GM21515 (cell line): Measurements from ENCODE around the gene TEDDM1.
A peak's percentile ranks its signal among the peaks of the same experiment; 100 is the strongest.

Experiments
- ATAC-seq: cut with Tn5 transposase; IDR thresholded peaks from one replicate; pipeline ENCODE4 v1.9.1; 2021; ENCODE audit not compliant: unreplicated experiment

The TEDDM1 gene

GRCh38 chr1:182407724-182408123, 7.3 kb upstream of the TEDDM1 start:
- no peak for ATAC-seq

- ATAC-seq = no peak
Observed at GRCh38 chr1:182406012-182406411, 5.5 kb upstream of the TEDDM1 start.

- ATAC-seq = no peak
Observed at GRCh38 chr1:182405578-182405977, 5.1 kb upstream of the TEDDM1 start.

- ATAC-seq = no peak
Observed at GRCh38 chr1:182404781-182405180, 4.3 kb upstream of the TEDDM1 start.

GRCh38 chr1:182397653-182398393, 2.6 kb downstream of the TEDDM1 start:
- ATAC-seq = no peak

- no peak for ATAC-seq
Observed at GRCh38 chr1:182395906-182396305, 4.6 kb downstream of the TEDDM1 start.

- ATAC-seq = no peak
Observed at GRCh38 chr1:182394055-182394775, 6.3 kb downstream of the TEDDM1 start.

GRCh38 chr1:182392050-182393028, 8.1 kb downstream of the TEDDM1 start:
- peak; percentile 20 for ATAC-seq

- peak; percentile 72 for ATAC-seq
Observed at GRCh38 chr1:182391362-182392049, 9.0 kb downstream of the TEDDM1 start, which contains the start of gene GLUL. TSS of gene GLUL (minus strand) at chr1:182391790. CDS start at chr1:182388737, 3,053 bp downstream.

- peak; percentile 0 for ATAC-seq
Observed at GRCh38 chr1:182391028-182391361, 9.5 kb downstream of the TEDDM1 start.

GRCh38 chr1:182389619-182390047, 10.8 kb downstream of the TEDDM1 start:
- no peak for ATAC-seq

- no peak for ATAC-seq
Observed at GRCh38 chr1:182388392-182389134, 11.9 kb downstream of the TEDDM1 start.

- ATAC-seq = no peak
Observed at GRCh38 chr1:182387566-182387965, 12.9 kb downstream of the TEDDM1 start.

- ATAC-seq = no peak
Observed at GRCh38 chr1:182386980-182387379, 13.5 kb downstream of the TEDDM1 start.

- no peak for ATAC-seq
Observed at GRCh38 chr1:182385885-182386853, 14.3 kb downstream of the TEDDM1 start.

- no peak for ATAC-seq
Observed at GRCh38 chr1:182384387-182384960, 16.0 kb downstream of the TEDDM1 start.

- no peak for ATAC-seq
Observed at GRCh38 chr1:182383934-182384333, 16.5 kb downstream of the TEDDM1 start.

- no peak for ATAC-seq
Observed at GRCh38 chr1:182383037-182383661, 17.3 kb downstream of the TEDDM1 start.
